ENCODE results near the gene AHRR.

Gene AHRR

GRCh38 chr5:321726-322251, 275 bp downstream of the AHRR start:
- DNase-seq = no peak

GRCh38 chr5:322281-322941, 897 bp downstream of the AHRR start:
- no peak for DNase-seq

GRCh38 chr5:322942-323879, 1.7 kb downstream of the AHRR start:
- DNase-seq = no peak

- no peak for DNase-seq
Observed at GRCh38 chr5:324736-325612, 3.5 kb downstream of the AHRR start.

- DNase-seq = no peak
Observed at GRCh38 chr5:326109-326508, 4.6 kb downstream of the AHRR start.

GRCh38 chr5:329121-329735, 7.7 kb downstream of the AHRR start:
- no peak for DNase-seq

- peak; percentile 16 to 21 for DNase-seq
Observed at GRCh38 chr5:329768-330167, 8.3 kb downstream of the AHRR start.

- no peak for DNase-seq
Observed at GRCh38 chr5:332843-333242, 11.3 kb downstream of the AHRR start.

GRCh38 chr5:333945-334344, 12.4 kb downstream of the AHRR start:
- DNase-seq = no peak

- DNase-seq = no peak
Observed at GRCh38 chr5:334903-335739, 13.6 kb downstream of the AHRR start.

GRCh38 chr5:335740-336038, 14.2 kb downstream of the AHRR start:
- DNase-seq = no peak

- peak; percentile 21 to 32 for DNase-seq
Observed at GRCh38 chr5:337563-338130, 16.1 kb downstream of the AHRR start.

GRCh38 chr5:342501-343460, 21.3 kb downstream of the AHRR start:
- DNase-seq = no peak

- DNase-seq = no peak
Observed at GRCh38 chr5:343461-344401, 22.2 kb downstream of the AHRR start.

- DNase-seq = no peak
Observed at GRCh38 chr5:344668-345067, 23.2 kb downstream of the AHRR start.

GRCh38 chr5:345404-346195, 24.1 kb downstream of the AHRR start:
- no peak for DNase-seq

GRCh38 chr5:346229-346935, 24.9 kb downstream of the AHRR start:
- no peak for DNase-seq
